HG03439 (cell line): Measurements from ENCODE around the gene SPEF1.
A peak's percentile ranks its signal among the peaks of the same experiment; 100 is the strongest.
"Not testable (repeated sequence)": the region's sequence is repeated elsewhere in the genome, so short reads cannot be mapped to it uniquely, and the experiment has no call there.

Experiments
- ATAC-seq: cut with Tn5 transposase; IDR thresholded peaks from one replicate; pipeline ENCODE4 v1.9.1; 2021; ENCODE audit warnings: mild to moderate bottlenecking, moderate library complexity; ENCODE audit not compliant: unreplicated experiment

Gene SPEF1

GRCh38 chr20:3781153-3781910 is at the start of gene SPEF1:
Gene SPEF1 (minus strand): TSS chr20:3781448. CDS start chr20:3781287, 161 bp downstream.
- peak; percentile 56 for ATAC-seq

DNA sequence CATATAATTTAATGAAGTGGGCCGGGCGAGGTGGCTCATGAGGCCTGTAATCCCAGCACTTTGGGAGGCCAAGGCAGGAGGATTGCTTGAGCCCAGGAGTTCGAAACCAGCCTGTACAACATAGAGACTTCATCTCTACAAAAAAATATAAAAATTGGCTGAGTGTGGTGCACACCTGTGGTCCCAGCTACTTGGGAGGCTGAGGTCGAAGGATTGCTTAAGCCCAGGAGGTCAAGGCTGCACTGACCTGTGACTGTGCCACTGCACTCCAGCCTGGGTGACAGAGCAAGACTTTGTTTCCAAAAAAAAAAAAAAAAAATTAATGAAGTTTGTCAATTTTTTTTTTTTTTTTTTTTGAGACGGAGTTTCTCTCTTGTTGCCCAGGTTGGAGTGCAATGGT is 48.6 kb upstream of the SPEF1 start:
- not testable (repeated sequence) for ATAC-seq

GRCh38 chr20:3828798-3829197 is 47.5 kb upstream of the SPEF1 start:
- no peak for ATAC-seq

DNA sequence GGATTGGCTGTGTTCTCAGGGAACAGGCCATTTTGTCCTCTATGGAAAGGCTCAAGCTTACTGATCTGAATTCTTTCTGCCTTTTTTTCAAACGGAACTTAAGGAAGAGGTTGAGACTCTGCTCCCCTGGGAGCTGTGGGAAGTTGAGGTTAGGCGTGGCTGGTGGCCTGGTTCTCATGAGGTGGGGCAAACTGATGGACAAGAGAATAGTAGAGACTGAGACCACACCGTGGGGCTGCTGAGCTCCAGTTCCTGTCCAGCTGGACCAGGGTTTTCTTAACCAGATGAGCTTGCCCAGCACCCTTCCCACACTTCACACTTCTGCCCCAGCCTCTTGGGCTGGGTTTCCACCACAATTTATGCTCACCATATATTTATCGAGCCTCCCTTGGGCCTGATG is 45.2 kb upstream of the SPEF1 start:
- no peak for ATAC-seq

GRCh38 chr20:3825526-3825925 is 44.3 kb upstream of the SPEF1 start:
- no peak for ATAC-seq

DNA sequence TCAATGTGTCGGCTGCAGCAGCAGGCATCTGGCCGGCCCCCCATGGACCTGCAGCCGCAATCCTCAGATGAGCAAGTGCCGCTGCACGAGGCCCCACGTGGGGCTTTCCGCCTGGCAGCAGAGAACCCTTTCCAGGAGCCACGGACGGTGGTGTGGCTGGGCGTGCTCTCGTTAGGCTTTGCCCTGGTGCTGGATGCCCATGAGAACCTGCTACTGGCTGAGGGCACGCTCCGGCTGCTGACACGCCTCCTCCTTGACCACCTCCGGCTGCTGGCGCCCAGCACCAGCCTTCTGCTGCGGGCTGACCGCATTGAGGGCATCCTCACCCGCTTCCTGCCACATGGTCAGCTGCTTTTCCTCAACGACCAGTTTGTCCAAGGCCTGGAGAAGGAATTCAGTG is 42.6 kb upstream of the SPEF1 start:
- ATAC-seq = no peak

- no peak for ATAC-seq
Measured at GRCh38 chr20:3821996-3822395, 40.7 kb upstream of the SPEF1 start.

- ATAC-seq = no peak
Measured at GRCh38 chr20:3820901-3821727, 39.9 kb upstream of the SPEF1 start.

- peak; percentile 84 for ATAC-seq
Measured at GRCh38 chr20:3820048-3820900, 39.0 kb upstream of the SPEF1 start, which contains the start of gene AP5S1. Gene AP5S1 (plus strand): TSS chr20:3820547. CDS start chr20:3822118, 1,571 bp downstream.

- ATAC-seq = no peak
Measured at GRCh38 chr20:3819411-3820047, 38.3 kb upstream of the SPEF1 start.

DNA sequence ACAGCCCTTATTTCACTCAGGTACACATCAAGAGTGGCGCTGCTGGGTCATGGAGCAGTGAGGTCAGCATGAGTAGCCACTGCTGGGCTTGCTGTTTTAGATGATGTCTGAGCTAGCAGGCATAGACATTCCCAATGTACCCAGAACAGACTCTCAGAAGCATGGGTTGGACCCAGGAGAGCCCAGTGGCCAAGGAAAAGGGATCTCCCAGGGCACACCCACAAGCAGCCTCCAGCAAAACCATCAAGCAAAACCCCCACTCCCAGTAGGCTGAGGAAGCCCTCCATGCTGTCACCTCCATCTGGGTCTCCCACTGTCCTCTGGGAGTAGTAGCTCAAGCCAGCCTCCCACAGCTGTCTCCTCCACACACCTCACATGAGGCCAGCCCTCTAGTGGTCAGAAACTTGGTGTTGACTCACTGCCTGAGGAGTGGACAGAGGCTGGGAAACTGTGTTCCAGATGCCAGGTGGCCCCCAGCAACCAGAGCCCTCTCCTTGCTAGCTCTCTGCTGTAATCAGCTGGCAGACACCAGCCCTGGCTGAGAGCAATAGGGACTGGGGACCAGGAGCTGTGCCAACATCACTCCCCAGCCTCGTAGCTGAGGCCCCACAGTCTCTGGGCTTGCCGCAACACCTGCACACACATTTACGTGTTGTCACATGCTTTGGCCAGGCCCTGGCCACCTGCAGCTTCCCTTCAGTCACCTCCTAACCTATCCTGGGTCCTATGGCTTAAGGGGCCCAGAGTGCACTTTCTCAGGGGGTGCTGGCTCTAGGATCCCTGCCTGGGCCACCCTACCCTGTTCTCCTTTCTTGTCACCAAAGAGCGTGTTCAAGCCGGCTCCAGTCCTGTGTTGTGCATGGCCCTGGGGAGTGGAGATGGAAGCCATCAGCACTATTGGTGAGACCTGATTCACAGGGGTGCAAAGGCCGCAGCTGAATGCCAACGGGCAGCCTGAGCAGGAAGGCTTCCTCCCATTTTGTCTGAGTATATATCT is 37.2 kb upstream of the SPEF1 start:
- ATAC-seq = no peak

DNA sequence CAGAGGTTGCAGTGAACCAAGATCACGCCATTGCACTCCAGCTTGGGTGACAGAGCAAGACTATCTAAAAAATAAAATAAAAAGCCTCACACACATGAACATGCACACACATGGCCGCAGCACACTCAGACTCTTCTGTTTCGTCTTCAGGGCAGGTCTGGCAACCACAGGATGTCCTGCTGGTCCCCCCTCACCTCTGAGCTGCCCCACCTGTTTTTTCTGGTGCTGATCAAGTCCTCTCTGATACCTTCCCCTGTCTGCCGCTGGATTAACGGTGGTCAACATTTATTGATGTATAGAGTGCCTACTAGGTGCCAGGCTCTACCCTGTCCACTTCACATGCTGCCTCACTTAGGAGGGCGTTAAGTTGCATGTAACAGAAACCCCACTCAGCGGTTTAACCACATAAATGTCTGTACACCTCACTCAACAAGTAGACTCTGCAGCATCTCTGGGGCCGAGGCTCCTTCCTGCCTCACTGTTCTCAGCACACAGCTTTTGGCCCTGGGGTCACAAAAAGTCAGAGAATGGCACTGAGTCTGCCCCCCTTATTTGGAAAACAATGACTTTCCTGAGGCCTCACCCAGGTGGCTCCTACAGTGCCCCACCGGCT is 34.6 kb upstream of the SPEF1 start:
- ATAC-seq = no peak

GRCh38 chr20:3814928-3815495 is 33.8 kb upstream of the SPEF1 start:
- no peak for ATAC-seq

GRCh38 chr20:3813848-3814581 is 32.8 kb upstream of the SPEF1 start:
- ATAC-seq = no peak

GRCh38 chr20:3812975-3813847 is 32.0 kb upstream of the SPEF1 start:
- ATAC-seq = no peak

DNA sequence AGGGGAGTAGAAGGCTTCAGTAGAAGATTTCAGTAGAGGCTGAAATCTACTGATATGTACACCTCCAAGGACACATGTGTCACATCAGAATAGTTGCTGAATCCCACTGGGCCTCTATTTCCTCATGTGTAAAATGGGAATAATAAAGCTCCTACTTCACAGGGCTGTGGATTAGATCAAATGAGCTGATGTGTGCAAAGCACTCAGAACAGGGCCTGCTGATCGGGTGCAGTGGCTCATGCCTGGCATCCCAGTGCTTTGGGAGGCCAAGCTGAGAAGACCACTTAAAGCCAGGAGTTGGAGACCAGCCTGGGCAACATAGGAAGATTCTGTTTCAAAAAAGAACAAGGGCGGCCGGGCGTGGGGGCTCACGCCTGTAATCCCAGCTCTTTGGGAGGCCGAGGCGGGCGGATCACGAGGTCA is 31.0 kb upstream of the SPEF1 start:
- ATAC-seq = no peak
